GM18907 (cell line): Measurements from ENCODE around the gene ZDHHC3.

Experiments used
- ATAC-seq: cut with Tn5 transposase; IDR thresholded peaks from one replicate; pipeline ENCODE4 v1.9.1; 2021; ENCODE audit warnings: mild to moderate bottlenecking, moderate library complexity; ENCODE audit not compliant: unreplicated experiment

Gene ZDHHC3

GRCh38 chr3:44899683-44900367 lies 76.1 kb downstream of the ZDHHC3 start:
- no peak for ATAC-seq

GRCh38 chr3:44896440-44896839 lies 79.5 kb downstream of the ZDHHC3 start:
- ATAC-seq: no peak

DNA sequence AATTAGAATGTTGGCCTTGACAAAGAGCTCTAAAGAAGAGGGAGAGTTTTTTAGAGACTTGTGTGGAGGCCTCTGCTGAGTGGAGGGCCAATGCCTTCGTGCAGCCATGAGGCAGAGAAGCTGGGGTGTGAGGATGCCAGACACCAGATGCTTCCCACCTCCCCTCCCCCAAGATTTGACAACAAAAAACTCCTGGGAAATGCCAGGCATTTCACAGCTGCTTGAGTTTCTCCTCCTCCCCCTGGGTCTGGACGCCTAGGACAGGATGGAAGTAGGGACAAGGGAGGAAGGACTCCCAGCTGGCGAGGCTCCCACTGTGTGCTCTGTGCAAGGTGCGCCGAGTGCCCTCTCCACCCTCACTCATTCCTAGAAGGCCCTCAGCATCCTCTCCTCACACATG lies 81.5 kb downstream of the ZDHHC3 start:
- ATAC-seq: no peak

DNA sequence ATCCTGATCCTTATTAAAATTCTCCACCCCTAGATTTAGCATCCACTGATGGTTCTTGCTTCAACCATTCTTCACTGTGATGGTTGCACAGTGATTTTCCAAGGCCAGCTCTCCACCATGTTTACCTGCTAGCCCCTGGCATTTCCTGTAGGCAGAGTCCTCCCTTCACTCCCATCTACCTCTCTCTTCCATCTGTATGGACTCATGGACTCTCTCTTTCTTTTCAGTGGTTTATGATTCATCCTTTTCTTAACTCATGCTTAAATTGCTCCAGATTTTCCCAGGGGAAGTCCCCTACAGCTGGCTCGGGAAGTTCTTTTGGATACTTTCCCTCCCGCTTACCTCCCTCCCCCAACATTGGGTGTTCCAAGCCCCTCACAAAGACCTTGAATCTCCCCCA lies 82.9 kb downstream of the ZDHHC3 start:
- no peak for ATAC-seq

DNA sequence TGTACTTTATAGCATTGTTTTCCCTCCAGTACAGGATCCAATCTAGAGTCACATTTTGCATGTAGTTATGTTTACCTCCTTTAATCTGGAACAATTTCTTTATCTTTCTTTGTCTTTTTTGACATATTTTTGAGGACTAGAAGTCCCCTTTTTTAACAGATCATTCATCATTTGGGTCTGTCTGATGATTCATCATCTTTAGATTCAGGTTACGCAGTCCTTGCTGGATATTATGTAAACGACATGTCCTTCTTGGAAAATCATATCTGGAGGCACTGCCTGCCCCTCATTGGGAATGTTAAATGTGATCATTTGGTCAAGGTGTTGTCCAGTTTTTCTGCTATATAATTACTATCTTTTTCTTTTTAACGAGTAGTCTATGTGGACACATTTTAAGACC lies 83.3 kb downstream of the ZDHHC3 start:
- ATAC-seq: no peak

- ATAC-seq: no peak
Measured at GRCh38 chr3:44890852-44891251, 85.1 kb downstream of the ZDHHC3 start.

- no peak for ATAC-seq
Measured at GRCh38 chr3:44890258-44890657, 85.7 kb downstream of the ZDHHC3 start.

GRCh38 chr3:44887101-44887500 lies 88.9 kb downstream of the ZDHHC3 start:
- no peak for ATAC-seq

GRCh38 chr3:44886561-44886960 lies 89.4 kb downstream of the ZDHHC3 start:
- ATAC-seq: no peak

DNA sequence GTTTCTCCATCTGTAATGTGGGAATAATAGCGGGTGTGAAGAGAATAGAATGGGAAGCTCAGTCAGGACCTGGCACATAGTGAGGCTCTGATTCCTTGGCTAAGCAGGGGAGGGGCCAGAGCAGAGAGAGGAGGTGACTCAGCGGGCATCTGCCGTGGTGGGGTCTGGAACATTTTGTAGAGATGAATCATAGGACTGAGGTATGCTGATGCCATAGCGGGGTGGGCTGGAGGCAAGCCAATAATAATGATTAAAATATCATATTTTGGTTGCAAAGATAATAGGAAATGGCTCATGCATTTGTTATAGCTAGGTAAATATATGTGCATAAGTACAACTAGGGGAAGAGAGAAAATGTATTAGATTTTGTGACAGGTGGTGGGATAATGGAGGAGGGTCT lies 90.4 kb downstream of the ZDHHC3 start:
- no peak for ATAC-seq

DNA sequence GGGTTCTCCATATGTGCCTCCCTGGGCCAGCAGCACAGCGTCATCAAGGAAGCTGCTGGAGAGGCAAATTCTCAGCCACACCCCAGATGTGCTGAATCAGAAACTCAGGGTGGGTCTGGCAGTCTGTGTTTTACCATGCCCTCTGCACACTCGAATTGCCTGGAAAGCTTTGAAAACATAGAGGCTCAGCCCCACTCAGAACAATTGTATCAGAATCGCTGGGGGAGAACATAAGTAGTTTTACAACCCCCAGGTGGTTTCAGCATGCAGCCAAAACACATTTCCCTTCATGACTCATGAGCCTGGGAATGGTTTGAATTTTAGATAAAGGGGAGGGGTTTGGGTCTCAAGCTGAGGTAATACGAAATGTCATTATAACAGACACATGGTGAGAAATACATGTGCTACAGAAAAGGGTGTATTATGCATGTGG lies 92.0 kb downstream of the ZDHHC3 start:
- ATAC-seq: no peak

GRCh38 chr3:44883213-44883955 lies 92.6 kb downstream of the ZDHHC3 start:
- no peak for ATAC-seq

- no peak for ATAC-seq
Measured at GRCh38 chr3:44880284-44880683, 95.7 kb downstream of the ZDHHC3 start.

DNA sequence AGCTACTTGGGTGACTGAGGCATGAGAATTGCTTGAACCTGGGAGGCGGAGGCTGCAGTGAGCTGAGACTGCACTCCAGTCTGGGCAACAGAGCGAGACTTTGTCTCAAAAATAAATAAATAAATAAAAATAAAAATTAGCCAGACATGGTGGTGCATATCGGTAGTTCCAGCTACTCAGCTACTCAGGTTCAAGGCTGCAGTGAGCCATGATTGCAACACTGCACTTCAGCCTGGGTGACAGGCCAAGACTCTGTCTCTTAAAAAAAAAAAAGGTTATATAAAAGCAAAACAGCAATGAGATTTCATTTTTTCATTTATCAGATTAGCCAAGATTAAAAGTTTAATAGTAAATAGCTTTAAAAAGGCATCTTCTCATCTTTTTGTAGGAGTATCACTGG lies 98.6 kb downstream of the ZDHHC3 start:
- no peak for ATAC-seq

DNA sequence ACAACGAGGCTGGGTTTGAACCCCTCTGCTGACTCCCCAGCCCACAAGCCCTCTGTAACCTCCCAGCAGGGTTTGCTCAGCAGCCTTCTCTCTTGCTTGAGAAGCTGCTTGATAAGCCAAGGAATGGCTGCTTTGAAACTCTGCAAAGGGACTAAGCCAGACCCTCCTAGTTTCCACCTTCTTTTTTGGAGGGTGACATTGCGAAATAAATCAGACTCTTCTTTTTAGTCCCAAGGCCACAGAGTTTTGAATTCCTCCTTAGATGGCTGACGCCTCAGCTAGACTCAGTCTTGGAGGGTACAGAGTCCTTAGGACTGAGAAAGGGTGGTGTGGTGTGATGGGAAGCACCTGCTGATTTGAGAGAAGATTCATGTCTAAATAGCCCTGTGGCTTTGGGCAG lies 100.4 kb downstream of the ZDHHC3 start:
- no peak for ATAC-seq
